Hepatocyte (in vitro differentiated cells): Measurements from ENCODE around the gene ATP13A2. TPM values are rescaled to one million over a fixed set of nuclear protein-coding genes. Genes with fewer than 3 reads are reported as not detected.
A peak's percentile ranks its signal among the peaks of the same experiment; 100 is the strongest.

Experiments used
- DNase-seq: peaks from one replicate; pipeline ENCODE4 v3.0.0-alpha.2; 2016; ENCODE audit warnings: low spot score
- H2AFZ ChIP-seq: fragments of 200-600 bp; sonication (generic); 2 replicates; pipeline ENCODE4 v1.6.0; 2016; ENCODE audit warnings: antibody characterized with exemption, mild to moderate bottlenecking
- H3K27ac ChIP-seq: fragments of 200-600 bp; sonication (generic); 2 replicates; pipeline ENCODE4 v1.5.1; 2016; ENCODE audit warnings: mild to moderate bottlenecking
- H3K27me3 ChIP-seq: fragments of 200-600 bp; sonication (generic); 2 replicates; pipeline ENCODE4 v1.6.1; 2016
- H3K36me3 ChIP-seq: fragments of 200-600 bp; sonication (generic); replicated peaks from 2 replicates; pipeline ENCODE4 v1.5.1; 2016; ENCODE audit warnings: low read depth; ENCODE audit not compliant: insufficient read depth
- H3K4me1 ChIP-seq: fragments of 200-600 bp; sonication (generic); 2 replicates; pipeline ENCODE4 v1.5.1; 2016; ENCODE audit warnings: mild to moderate bottlenecking, moderate library complexity; ENCODE audit not compliant: insufficient read depth
- H3K4me2 ChIP-seq: fragments of 200-600 bp; sonication (generic); 2 replicates; pipeline ENCODE4 v1.6.0; 2016
- H3K4me3 ChIP-seq: fragments of 200-600 bp; sonication (generic); 2 replicates; pipeline ENCODE4 v1.5.1; 2016; ENCODE audit warnings: mild to moderate bottlenecking
- H3K79me2 ChIP-seq: fragments of 200-600 bp; sonication (generic); 2 replicates; pipeline ENCODE4 v1.6.0; 2017; ENCODE audit warnings: mild to moderate bottlenecking
- H3K9me2 ChIP-seq: fragments of 200-600 bp; sonication (generic); replicated peaks from 2 replicates; pipeline ENCODE4 v1.6.0; 2017; ENCODE audit warnings: mild to moderate bottlenecking; ENCODE audit not compliant: insufficient read depth
- H3K9me3 ChIP-seq: fragments of 200-600 bp; sonication (generic); 2 replicates; pipeline ENCODE4 v1.5.1; 2016; ENCODE audit warnings: low read depth, mild to moderate bottlenecking
- H4K20me1 ChIP-seq: fragments of 200-600 bp; sonication (generic); 2 replicates; pipeline ENCODE4 v1.6.0; 2016; ENCODE audit warnings: mild to moderate bottlenecking; ENCODE audit not compliant: insufficient read depth, poor library complexity, severe bottlenecking
- CTCF ChIP-seq: fragments of 200-600 bp; sonication (generic); IDR thresholded peaks from 2 replicates; pipeline ENCODE4 v1.5.1; 2016; ENCODE audit warnings: antibody characterized with exemption, mild to moderate bottlenecking; ENCODE audit not compliant: poor library complexity
- EZH2 ChIP-seq: fragments of 200-600 bp; sonication (generic); IDR thresholded peaks from 2 replicates; pipeline ENCODE4 v1.6.1; 2016; ENCODE audit warnings: antibody characterized with exemption, mild to moderate bottlenecking, borderline replicate concordance
- EZH2phosphoT487 ChIP-seq: fragments of 200-600 bp; sonication (generic); IDR thresholded peaks from one replicate; pipeline ENCODE4 v1.6.1; 2018; ENCODE audit warnings: antibody characterized with exemption, mild to moderate bottlenecking, low read depth, moderate library complexity; ENCODE audit not compliant: unreplicated experiment, severe bottlenecking
- whole genome bisulfite sequencing: methylation state at CpG from one replicate; pipeline ENCODE4 v1.1.6; 2016; ENCODE audit warnings: low lambda C conversion rate; ENCODE audit errors: missing lambda C conversion rate; 5-methylcytosine and 5-hydroxymethylcytosine counted together
- polyA plus RNA-seq: library from polyadenylated mRNA; unstranded; fragments of >200 nt; fragmentation: Nextera tagmentation; extraction: Ambion mirVana; gene quantifications from 2 replicates; pipeline ENCODE4 v1.2.1, GENCODE V29; 2016
- total RNA-seq: library from RNA; depleted of rRNA; stranded (reverse); fragments of >200 nt; gene quantifications from 2 replicates; pipeline ENCODE4 v1.2.3, GENCODE V29; 2014

ATP13A2 gene
- total and polyA plus RNA-seq, 2 experiments from 2014 or later = 30.0 to 52.3 TPM

- peak; percentile 76 for DNase-seq
- H3K27ac ChIP-seq = peak overlapping the region; percentile 96
- WGBS = 17% methylated on average over 13 of the region's 44 CpGs
- H4K20me1 ChIP-seq = peaks cover 35% of the 10 kb centered on the region
- peaks cover 51% of the 10 kb centered on the region for H3K79me2 ChIP-seq
- no peaks in the 10 kb centered on the region for H3K27me3 ChIP-seq
- no peak for TF ChIP-seq CTCF
- no peak for TF ChIP-seq EZH2phosphoT487
- TF ChIP-seq EZH2 = no peak
- peak overlapping the region; percentile 50 for H3K4me3 ChIP-seq
- peak overlapping the region; percentile 60 for H2AFZ ChIP-seq
- H3K9me3 ChIP-seq = no peaks in the 10 kb centered on the region
- H3K4me2 ChIP-seq = peak overlapping the region; percentile 97
- H3K36me3 ChIP-seq = no peaks in the 10 kb centered on the region
- H3K9me2 ChIP-seq = no peaks in the 10 kb centered on the region
- peaks cover 45% of the 10 kb centered on the region for H3K4me1 ChIP-seq
Measured at GRCh38 chr1:16979475-16980327, 32.0 kb downstream of the ATP13A2 start.

DNA sequence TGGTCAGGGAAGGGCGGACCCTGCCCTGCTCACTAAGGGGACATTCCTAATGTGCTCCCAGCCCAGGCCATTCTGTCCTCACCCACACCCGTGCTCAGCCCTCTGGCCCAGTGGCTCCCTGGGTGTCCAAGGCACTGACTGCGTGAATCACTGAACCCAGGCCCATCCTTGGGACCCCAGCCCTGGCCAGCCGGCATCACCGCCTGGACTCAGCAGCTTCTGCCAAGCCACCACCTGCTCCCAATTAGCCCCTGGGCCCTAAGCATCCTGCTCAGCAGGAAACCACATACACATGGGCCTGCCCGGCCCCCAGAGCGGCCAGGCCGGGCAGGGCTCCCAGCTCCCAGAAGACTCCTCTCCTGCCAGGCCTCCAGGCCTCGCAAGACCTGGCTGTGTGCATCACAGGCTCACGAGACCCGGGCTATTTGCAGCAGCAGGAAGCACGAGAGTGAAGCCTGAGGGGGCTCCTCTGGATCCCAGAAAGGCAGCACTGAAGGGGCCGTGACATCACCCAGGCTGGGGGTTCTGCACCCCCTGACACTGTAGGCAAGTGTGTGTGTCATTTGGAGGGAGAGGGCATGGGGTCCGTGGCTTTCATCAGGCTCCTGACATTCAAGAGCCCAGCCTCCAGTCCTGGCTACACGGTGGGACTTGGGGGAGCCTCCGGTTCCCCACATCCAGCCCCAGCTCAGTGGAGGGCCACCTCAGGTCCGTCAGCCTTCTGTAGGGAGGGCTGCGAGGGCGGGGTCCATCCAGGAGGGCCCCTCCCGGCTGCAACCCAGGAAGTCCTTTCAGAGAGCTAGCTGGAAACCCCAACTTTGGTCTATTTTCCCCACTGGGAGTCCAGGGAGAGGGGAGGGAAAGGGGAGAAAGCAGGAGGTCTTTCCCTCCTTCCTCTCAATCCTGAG lies 32.9 kb downstream of the ATP13A2 start:
- Histone ChIP-seq H4K20me1 (peaks cover 35% of the 10 kb centered on the region), H3K9me2 (no peaks in the 10 kb centered on the region), H3K4me3 (peak overlapping the region; percentile 50), H3K36me3 (no peaks in the 10 kb centered on the region), H3K27me3 (no peaks in the 10 kb centered on the region), H3K4me2 (peak overlapping the region; percentile 97), H3K79me2 (peaks cover 51% of the 10 kb centered on the region), H3K27ac (peak overlapping the region; percentile 96), H3K9me3 (no peaks in the 10 kb centered on the region), H2AFZ (no peak overlapping the region), H3K4me1 (peaks cover 39% of the 10 kb centered on the region)
- no peak for TF ChIP-seq EZH2phosphoT487
- no peak for TF ChIP-seq EZH2
- no peak for TF ChIP-seq CTCF
- WGBS = 42% methylated on average over 20 of the region's 20 CpGs
- peak; percentile 75 for DNase-seq

- Histone ChIP-seq H3K79me2 (peaks cover 51% of the 10 kb centered on the region), H3K9me3 (no peaks in the 10 kb centered on the region), H3K27me3 (no peaks in the 10 kb centered on the region), H3K27ac (peak overlapping the region; percentile 96), H2AFZ (no peak overlapping the region), H3K9me2 (no peaks in the 10 kb centered on the region), H3K4me2 (peak overlapping the region; percentile 97), H3K4me1 (peaks cover 32% of the 10 kb centered on the region), H3K36me3 (no peaks in the 10 kb centered on the region), H4K20me1 (peaks cover 35% of the 10 kb centered on the region), H3K4me3 (no peak overlapping the region)
- no peak for DNase-seq
- 68% methylated on average over 4 of the region's 4 CpGs for WGBS
- TF ChIP-seq CTCF = no peak
- TF ChIP-seq EZH2phosphoT487 = no peak
- no peak for TF ChIP-seq EZH2
Measured at GRCh38 chr1:16978139-16978538, 33.6 kb downstream of the ATP13A2 start.
